ENCODE measurements around the gene SYNGR1.

SYNGR1 gene

GRCh38 chr22:39363751-39364515, 14.1 kb downstream of the SYNGR1 start:
- no peak for TF ChIP-seq NFIC (IDR thresholded peaks at IDR 0.05)
- TF ChIP-seq TCF12 (IDR thresholded peaks at IDR 0.05; ENCODE audit: low read depth) = no peak
- no peak for TF ChIP-seq YY1 (IDR thresholded peaks at IDR 0.05; ENCODE audit: low read depth)
- TF ChIP-seq, protein P1, sequence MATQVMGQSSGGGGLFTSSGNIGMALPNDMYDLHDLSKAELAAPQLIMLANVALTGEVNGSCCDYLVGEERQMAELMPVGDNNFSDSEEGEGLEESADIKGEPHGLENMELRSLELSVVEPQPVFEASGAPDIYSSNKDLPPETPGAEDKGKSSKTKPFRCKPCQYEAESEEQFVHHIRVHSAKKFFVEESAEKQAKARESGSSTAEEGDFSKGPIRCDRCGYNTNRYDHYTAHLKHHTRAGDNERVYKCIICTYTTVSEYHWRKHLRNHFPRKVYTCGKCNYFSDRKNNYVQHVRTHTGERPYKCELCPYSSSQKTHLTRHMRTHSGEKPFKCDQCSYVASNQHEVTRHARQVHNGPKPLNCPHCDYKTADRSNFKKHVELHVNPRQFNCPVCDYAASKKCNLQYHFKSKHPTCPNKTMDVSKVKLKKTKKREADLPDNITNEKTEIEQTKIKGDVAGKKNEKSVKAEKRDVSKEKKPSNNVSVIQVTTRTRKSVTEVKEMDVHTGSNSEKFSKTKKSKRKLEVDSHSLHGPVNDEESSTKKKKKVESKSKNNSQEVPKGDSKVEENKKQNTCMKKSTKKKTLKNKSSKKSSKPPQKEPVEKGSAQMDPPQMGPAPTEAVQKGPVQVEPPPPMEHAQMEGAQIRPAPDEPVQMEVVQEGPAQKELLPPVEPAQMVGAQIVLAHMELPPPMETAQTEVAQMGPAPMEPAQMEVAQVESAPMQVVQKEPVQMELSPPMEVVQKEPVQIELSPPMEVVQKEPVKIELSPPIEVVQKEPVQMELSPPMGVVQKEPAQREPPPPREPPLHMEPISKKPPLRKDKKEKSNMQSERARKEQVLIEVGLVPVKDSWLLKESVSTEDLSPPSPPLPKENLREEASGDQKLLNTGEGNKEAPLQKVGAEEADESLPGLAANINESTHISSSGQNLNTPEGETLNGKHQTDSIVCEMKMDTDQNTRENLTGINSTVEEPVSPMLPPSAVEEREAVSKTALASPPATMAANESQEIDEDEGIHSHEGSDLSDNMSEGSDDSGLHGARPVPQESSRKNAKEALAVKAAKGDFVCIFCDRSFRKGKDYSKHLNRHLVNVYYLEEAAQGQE (IDR thresholded peaks at IDR 0.05; ENCODE audit: low read depth) = no peak
- TF ChIP-seq TAF1 (IDR thresholded peaks at IDR 0.05; ENCODE audit: low read depth) = no peak
- TF ChIP-seq FOXM1 (IDR thresholded peaks at IDR 0.05; ENCODE audit: borderline replicate concordance, low read depth) = no peak
- no peak for TF ChIP-seq TEAD4 (IDR thresholded peaks at IDR 0.05)
- TF ChIP-seq CEBPB (IDR thresholded peaks at IDR 0.05) = no peak
- TF ChIP-seq, protein P2, sequence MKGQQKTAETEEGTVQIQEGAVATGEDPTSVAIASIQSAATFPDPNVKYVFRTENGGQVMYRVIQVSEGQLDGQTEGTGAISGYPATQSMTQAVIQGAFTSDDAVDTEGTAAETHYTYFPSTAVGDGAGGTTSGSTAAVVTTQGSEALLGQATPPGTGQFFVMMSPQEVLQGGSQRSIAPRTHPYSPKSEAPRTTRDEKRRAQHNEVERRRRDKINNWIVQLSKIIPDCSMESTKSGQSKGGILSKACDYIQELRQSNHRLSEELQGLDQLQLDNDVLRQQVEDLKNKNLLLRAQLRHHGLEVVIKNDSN (IDR thresholded peaks at IDR 0.05) = no peak
- no peak for TF ChIP-seq EP300 (IDR thresholded peaks at IDR 0.05; ENCODE audit: borderline replicate concordance)
- TF ChIP-seq MAX (IDR thresholded peaks at IDR 0.05) = no peak
- TF ChIP-seq ZBTB7A (IDR thresholded peaks at IDR 0.05; ENCODE audit: low read depth) = no peak
- no peak for TF ChIP-seq EGR1 (IDR thresholded peaks at IDR 0.05)
- TF ChIP-seq RAD21 (IDR thresholded peaks at IDR 0.05; ENCODE audit: low read depth) = no peak
- no peak for TF ChIP-seq CREB1 (IDR thresholded peaks at IDR 0.05; ENCODE audit: low read depth)

DNA sequence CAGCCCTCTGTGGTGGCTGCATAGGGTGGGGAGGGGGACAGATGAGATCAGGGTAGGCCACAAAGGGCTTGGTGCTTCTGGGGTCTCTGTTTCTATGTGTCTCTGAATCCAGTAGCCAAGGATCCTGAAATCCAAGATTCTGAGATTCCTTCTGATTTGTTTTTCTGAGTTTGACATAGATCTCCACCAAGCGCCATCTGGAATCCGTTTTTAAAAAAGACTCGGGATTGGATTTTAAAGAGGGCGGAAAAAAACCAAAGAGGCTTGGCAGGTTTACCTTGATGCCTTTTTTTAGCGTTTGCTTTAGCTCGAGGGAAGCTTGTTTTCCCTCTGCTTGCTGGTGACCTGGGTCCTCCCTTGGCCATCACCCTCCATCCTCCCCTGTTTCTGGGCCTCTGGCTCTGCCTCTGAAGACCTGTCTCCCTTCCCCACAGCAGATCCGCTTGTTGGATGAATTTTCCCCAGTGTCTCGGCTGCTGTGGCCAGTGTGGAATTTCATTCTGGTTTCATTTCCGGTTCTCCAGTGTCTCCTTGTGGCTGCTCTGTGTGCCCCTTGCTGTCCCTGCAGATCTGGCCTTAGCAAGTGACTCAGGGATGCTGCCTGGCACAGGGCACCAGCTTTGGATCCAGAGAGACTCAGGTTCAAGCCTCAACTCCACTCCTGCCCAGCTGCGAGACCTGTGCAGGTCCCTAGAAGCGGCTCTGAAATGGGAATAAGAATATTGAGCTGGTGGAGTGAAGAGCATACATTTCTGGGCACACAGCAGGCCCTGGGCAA, 15.1 kb downstream of the SYNGR1 start:
- no peak for TF ChIP-seq FOXM1 (IDR thresholded peaks at IDR 0.05; ENCODE audit: borderline replicate concordance, low read depth)
- TF ChIP-seq CREB1 (IDR thresholded peaks at IDR 0.05; ENCODE audit: low read depth) = no peak
- no peak for TF ChIP-seq EP300 (IDR thresholded peaks at IDR 0.05; ENCODE audit: borderline replicate concordance)
- TF ChIP-seq ZBTB7A (IDR thresholded peaks at IDR 0.05; ENCODE audit: low read depth) = no peak
- TF ChIP-seq TCF12 (IDR thresholded peaks at IDR 0.05; ENCODE audit: low read depth) = no peak
- TF ChIP-seq, protein P2 (IDR thresholded peaks at IDR 0.05) = no peak
- no peak for TF ChIP-seq CEBPB (IDR thresholded peaks at IDR 0.05)
- no peak for TF ChIP-seq NFIC (IDR thresholded peaks at IDR 0.05)
- TF ChIP-seq RAD21 (IDR thresholded peaks at IDR 0.05; ENCODE audit: low read depth) = no peak
- no peak for TF ChIP-seq TEAD4 (IDR thresholded peaks at IDR 0.05)

- no peak for TF ChIP-seq RAD21 (IDR thresholded peaks at IDR 0.05; ENCODE audit: low read depth)
Observed at GRCh38 chr22:39365492-39365780, 15.6 kb downstream of the SYNGR1 start.

GRCh38 chr22:39367035-39367434, 17.2 kb downstream of the SYNGR1 start:
- TF ChIP-seq EP300 (IDR thresholded peaks at IDR 0.05; ENCODE audit: borderline replicate concordance) = no peak
- TF ChIP-seq, protein P1 (IDR thresholded peaks at IDR 0.05; ENCODE audit: low read depth) = no peak
- no peak for TF ChIP-seq ZBTB7A (IDR thresholded peaks at IDR 0.05; ENCODE audit: low read depth)
- no peak for TF ChIP-seq YY1 (IDR thresholded peaks at IDR 0.05; ENCODE audit: low read depth)
- TF ChIP-seq TAF1 (IDR thresholded peaks at IDR 0.05; ENCODE audit: low read depth) = no peak
- TF ChIP-seq NFIC (IDR thresholded peaks at IDR 0.05) = no peak
- TF ChIP-seq RAD21 (IDR thresholded peaks at IDR 0.05; ENCODE audit: low read depth) = no peak
- no peak for TF ChIP-seq TCF12 (IDR thresholded peaks at IDR 0.05; ENCODE audit: low read depth)

DNA sequence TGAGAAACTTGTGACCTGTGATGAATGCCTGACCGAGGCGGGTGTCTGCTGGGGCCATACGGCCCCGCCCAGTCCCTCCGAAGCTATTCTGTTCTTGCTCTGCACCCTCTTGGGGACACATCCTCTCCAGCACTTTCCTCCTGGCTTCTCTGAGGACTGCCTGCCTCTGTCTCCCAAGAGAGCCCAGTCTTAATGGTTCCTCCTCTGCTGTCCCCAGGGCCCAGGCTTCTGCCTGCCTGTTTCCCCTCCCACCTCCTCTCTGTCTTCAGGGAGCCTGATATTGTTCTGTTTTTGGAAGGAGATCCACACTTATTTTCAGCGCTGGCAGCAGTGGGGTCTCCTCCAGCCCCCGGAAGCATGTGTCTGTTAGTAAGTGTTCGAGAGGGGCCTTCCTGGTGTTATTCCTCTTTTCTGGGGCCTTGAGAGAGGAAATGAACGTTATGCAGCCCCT, 18.7 kb downstream of the SYNGR1 start:
- no peak for TF ChIP-seq TEAD4 (IDR thresholded peaks at IDR 0.05)
- TF ChIP-seq NFIC (IDR thresholded peaks at IDR 0.05) = no peak
- TF ChIP-seq CREB1 (IDR thresholded peaks at IDR 0.05; ENCODE audit: low read depth) = no peak
- TF ChIP-seq MAX (IDR thresholded peaks at IDR 0.05) = no peak
- no peak for TF ChIP-seq TAF1 (IDR thresholded peaks at IDR 0.05; ENCODE audit: low read depth)

- TF ChIP-seq, protein P2 (IDR thresholded peaks at IDR 0.05) = no peak
- TF ChIP-seq YY1 (IDR thresholded peaks at IDR 0.05; ENCODE audit: low read depth) (no peak), FOXM1 (IDR thresholded peaks at IDR 0.05; ENCODE audit: borderline replicate concordance, low read depth) (no peak), TEAD4 (IDR thresholded peaks at IDR 0.05) (no peak), NFIC (IDR thresholded peaks at IDR 0.05) (no peak), EP300 (IDR thresholded peaks at IDR 0.05; ENCODE audit: borderline replicate concordance) (no peak), CEBPB (IDR thresholded peaks at IDR 0.05) (no peak), TAF1 (IDR thresholded peaks at IDR 0.05; ENCODE audit: low read depth) (no peak), CREB1 (IDR thresholded peaks at IDR 0.05; ENCODE audit: low read depth) (no peak), TCF12 (IDR thresholded peaks at IDR 0.05; ENCODE audit: low read depth) (no peak), RAD21 (IDR thresholded peaks at IDR 0.05; ENCODE audit: low read depth) (no peak), EGR1 (IDR thresholded peaks at IDR 0.05) (no peak), MAX (IDR thresholded peaks at IDR 0.05) (no peak), ZBTB7A (IDR thresholded peaks at IDR 0.05; ENCODE audit: low read depth) (no peak)
- TF ChIP-seq, protein P1 (IDR thresholded peaks at IDR 0.05; ENCODE audit: low read depth) = no peak
Observed at GRCh38 chr22:39369186-39369585, 19.4 kb downstream of the SYNGR1 start.
